ENCODE results near the gene ACOT12. TPM values are rescaled to one million over a fixed set of nuclear protein-coding genes. Genes with fewer than 3 reads are reported as not detected.

Gene ACOT12
- total RNA-seq, 2 donors from 2014 or later = not detected

- 41 to 49% methylated on average over 2 of the region's 2 CpGs for WGBS, 2 donors
- TF ChIP-seq POLR2A (IDR thresholded peaks at IDR 0.05) = no peak
- intact Hi-C loops (cut with DNase I) = no loop called here
- Histone ChIP-seq H3K36me3 (replicated peaks in 1 of 2; ENCODE audit: insufficient read depth in 1 of 2, low read depth in 2 of 2) (peaks cover 0 to 9% of the 10 kb centered on the region in 2 donors), H3K4me1 (no peaks in the 10 kb centered on the region), H3K27ac (no peak overlapping the region), H3K27me3 (no peaks in the 10 kb centered on the region), H3K4me3 (no peak overlapping the region), H3K9me3 (no peaks in the 10 kb centered on the region)
- ATAC-seq (no peak), DNase-seq (no peak)
Observed at GRCh38 chr5:81317536-81317935, 76.4 kb downstream of the ACOT12 start.

- H3K9me3 ChIP-seq = no peaks in the 10 kb centered on the region
- WGBS, 2 donors = 74 to 86% methylated on average over 2 of the region's 2 CpGs
- TF ChIP-seq CTCF (IDR thresholded peaks at IDR 0.05) = no peak
- no peak for TF ChIP-seq POLR2A (IDR thresholded peaks at IDR 0.05)
- peaks cover 0 to 17% of the 10 kb centered on the region in 2 donors for H3K36me3 ChIP-seq (replicated peaks in 1 of 2; ENCODE audit: insufficient read depth in 1 of 2, low read depth in 2 of 2)
- intact Hi-C loops (cut with DNase I) = no loop called here
- ATAC-seq (no peak), DNase-seq (no peak)
- H3K27ac ChIP-seq = no peak overlapping the region
- no peaks in the 10 kb centered on the region for H3K4me1 ChIP-seq
- no peaks in the 10 kb centered on the region for H3K27me3 ChIP-seq
- H3K4me3 ChIP-seq = no peak overlapping the region
Observed at GRCh38 chr5:81316571-81316970, 77.4 kb downstream of the ACOT12 start.

- intact Hi-C loops (cut with DNase I) = no loop called here
- Histone ChIP-seq H3K9me3 (no peaks in the 10 kb centered on the region), H3K4me1 (no peaks in the 10 kb centered on the region), H3K27me3 (no peaks in the 10 kb centered on the region), H3K4me3 (no peak overlapping the region), H3K36me3 (replicated peaks in 1 of 2; ENCODE audit: insufficient read depth in 1 of 2, low read depth in 2 of 2) (peaks cover 0 to 23% of the 10 kb centered on the region in 2 donors), H3K27ac (no peak overlapping the region)
- DNase-seq (no peak), ATAC-seq (no peak)
- WGBS, 2 donors = 82 to 87% methylated on average over 4 of the region's 4 CpGs
- TF ChIP-seq CTCF (IDR thresholded peaks at IDR 0.05) = no peak
Observed at GRCh38 chr5:81315830-81316229, 78.1 kb downstream of the ACOT12 start.

GRCh38 chr5:81315336-81315735 lies 78.6 kb downstream of the ACOT12 start:
- no peaks in the 10 kb centered on the region for H3K9me3 ChIP-seq
- H3K4me3 ChIP-seq = no peak overlapping the region
- TF ChIP-seq POLR2A (IDR thresholded peaks at IDR 0.05) = no peak
- TF ChIP-seq CTCF (IDR thresholded peaks at IDR 0.05) = no peak
- ATAC-seq = no peak
- no peak for DNase-seq
- peaks cover 0 to 26% of the 10 kb centered on the region in 2 donors for H3K36me3 ChIP-seq (replicated peaks in 1 of 2; ENCODE audit: insufficient read depth in 1 of 2, low read depth in 2 of 2)
- no peak overlapping the region for H3K27ac ChIP-seq
- no peaks in the 10 kb centered on the region for H3K4me1 ChIP-seq
- no peaks in the 10 kb centered on the region for H3K27me3 ChIP-seq
- intact Hi-C loops (cut with DNase I) = no loop called here
- WGBS, 2 donors = 56 to 74% methylated on average over 1 of the region's 1 CpG

GRCh38 chr5:81314581-81314980 lies 79.4 kb downstream of the ACOT12 start:
- no peak overlapping the region for H3K4me3 ChIP-seq
- no peaks in the 10 kb centered on the region for H3K27me3 ChIP-seq
- 93 to 100% methylated on average over 3 of the region's 3 CpGs for WGBS, 2 donors
- no peaks in the 10 kb centered on the region for H3K9me3 ChIP-seq
- DNase-seq (no peak), ATAC-seq (no peak)
- H3K4me1 ChIP-seq = no peaks in the 10 kb centered on the region
- TF ChIP-seq POLR2A (IDR thresholded peaks at IDR 0.05) = no peak
- TF ChIP-seq CTCF (IDR thresholded peaks at IDR 0.05) = no peak
- intact Hi-C loops (cut with DNase I) = no loop called here
- no peak overlapping the region for H3K27ac ChIP-seq
- H3K36me3 ChIP-seq (replicated peaks in 1 of 2; ENCODE audit: insufficient read depth in 1 of 2, low read depth in 2 of 2) = peaks cover 0 to 26% of the 10 kb centered on the region in 2 donors

All from body of pancreas (tissue), 4 donors.